SU-DHL-6 (cell line): Measurements from ENCODE around the gene CWC25.
"Not testable (repeated sequence)": the region's sequence is repeated elsewhere in the genome, so short reads cannot be mapped to it uniquely, and the experiment has no call there.

Experiments
- EZH2phosphoT487 ChIP-seq: fragments of 200-600 bp; sonication (generic), shearing (Covaris generic); conservative IDR thresholded peaks from 2 replicates; pipeline ENCODE4 v1.6.1; 2018; ENCODE audit warnings: mild to moderate bottlenecking, antibody characterized with exemption, low read length, moderate library complexity, mixed read lengths
- TF ChIP-seq, protein P1 (sequence below): fragments of 200-600 bp; sonication (generic); IDR thresholded peaks from one replicate; pipeline ENCODE4 v1.5.1; 2017; ENCODE audit warnings: antibody characterized with exemption, mild to moderate bottlenecking, low read length, moderate library complexity; ENCODE audit not compliant: insufficient read depth, poor library complexity, severe bottlenecking

DNA sequence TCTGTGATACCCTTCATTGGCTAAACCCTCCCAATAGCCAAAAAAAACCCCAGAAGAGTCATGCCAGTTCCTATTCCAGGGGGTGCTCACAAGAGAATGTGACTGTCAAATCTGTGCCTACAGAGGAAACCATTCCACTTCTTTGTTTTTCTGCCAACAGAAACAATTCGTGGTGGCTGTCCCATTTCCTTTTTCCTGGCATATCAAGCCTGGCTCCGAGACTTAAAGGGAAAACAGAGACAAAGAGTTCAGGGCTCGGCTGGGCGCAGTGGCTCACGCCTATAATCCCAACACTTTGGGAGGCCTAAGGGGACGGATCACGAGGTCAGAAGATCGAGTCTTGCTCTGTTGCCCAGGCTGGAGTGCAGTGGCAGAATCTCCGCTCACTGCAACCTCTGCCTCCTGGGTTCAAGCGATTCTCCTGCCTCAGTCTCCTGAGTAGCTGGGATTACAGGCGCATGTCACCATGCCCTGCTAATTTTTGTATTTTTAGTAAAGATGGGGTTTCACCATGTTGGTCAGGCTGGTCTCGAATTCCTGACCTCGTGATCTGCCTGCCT, 34.9 kb downstream of the CWC25 start:
- TF ChIP-seq, protein P1, sequence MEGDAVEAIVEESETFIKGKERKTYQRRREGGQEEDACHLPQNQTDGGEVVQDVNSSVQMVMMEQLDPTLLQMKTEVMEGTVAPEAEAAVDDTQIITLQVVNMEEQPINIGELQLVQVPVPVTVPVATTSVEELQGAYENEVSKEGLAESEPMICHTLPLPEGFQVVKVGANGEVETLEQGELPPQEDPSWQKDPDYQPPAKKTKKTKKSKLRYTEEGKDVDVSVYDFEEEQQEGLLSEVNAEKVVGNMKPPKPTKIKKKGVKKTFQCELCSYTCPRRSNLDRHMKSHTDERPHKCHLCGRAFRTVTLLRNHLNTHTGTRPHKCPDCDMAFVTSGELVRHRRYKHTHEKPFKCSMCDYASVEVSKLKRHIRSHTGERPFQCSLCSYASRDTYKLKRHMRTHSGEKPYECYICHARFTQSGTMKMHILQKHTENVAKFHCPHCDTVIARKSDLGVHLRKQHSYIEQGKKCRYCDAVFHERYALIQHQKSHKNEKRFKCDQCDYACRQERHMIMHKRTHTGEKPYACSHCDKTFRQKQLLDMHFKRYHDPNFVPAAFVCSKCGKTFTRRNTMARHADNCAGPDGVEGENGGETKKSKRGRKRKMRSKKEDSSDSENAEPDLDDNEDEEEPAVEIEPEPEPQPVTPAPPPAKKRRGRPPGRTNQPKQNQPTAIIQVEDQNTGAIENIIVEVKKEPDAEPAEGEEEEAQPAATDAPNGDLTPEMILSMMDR = not testable (repeated sequence)
- TF ChIP-seq EZH2phosphoT487 = not testable (repeated sequence)
